HFFc6 (cell line): Measurements from ENCODE around the gene NOS3. TPM values are rescaled to one million over a fixed set of nuclear protein-coding genes. Genes with fewer than 3 reads are reported as not detected.

ENCODE experiments used
- DNase-seq: peaks from one replicate; pipeline ENCODE4 v3.0.0-alpha.2; 2018
- H3K27ac Mint-ChIP-seq: 2 replicates; pipeline ENCODE4 v1.8.0; 2020; ENCODE audit warnings: mild to moderate bottlenecking, mixed read lengths
- H3K27me3 Mint-ChIP-seq: 2 replicates; pipeline ENCODE4 v1.8.0; 2021; ENCODE audit warnings: mild to moderate bottlenecking, moderate library complexity, mixed read lengths; ENCODE audit not compliant: insufficient read depth
- H3K36me3 Mint-ChIP-seq: 2 replicates; pipeline ENCODE4 v1.8.0; 2021; ENCODE audit warnings: low read depth, mixed read lengths
- H3K4me1 Mint-ChIP-seq: 2 replicates; pipeline ENCODE4 v1.8.0; 2020; ENCODE audit warnings: low read depth, mixed read lengths
- H3K4me3 Mint-ChIP-seq: 2 replicates; pipeline ENCODE4 v1.8.0; 2020; ENCODE audit warnings: mild to moderate bottlenecking, moderate library complexity, mixed read lengths
- H3K9me3 Mint-ChIP-seq: 2 replicates; pipeline ENCODE4 v1.8.0; 2020; ENCODE audit warnings: mild to moderate bottlenecking, mixed read lengths
- total RNA-seq, 6 experiments: library from RNA; stranded (reverse); fragmentation: NEBNext Ultra II Directional; extraction: Animal tissue kit (Norgen Biotek cat#: 25700); gene quantifications; 2 replicates in 1 of 6; 3 replicates in 5 of 6; pipeline ENCODE4 v1.2.3, GENCODE V29; 2021
- TF ChIP-seq, protein P1 (sequence below): fragments of 200-600 bp; sonication (generic); IDR thresholded peaks from 2 replicates; pipeline ENCODE4 v1.5.0; 2021; ENCODE audit warnings: antibody characterized with exemption, mild to moderate bottlenecking

NOS3 gene
- total RNA-seq, 6 experiments from 2014 or later = 0.55 to 3.0 (median 2.0) TPM

DNA sequence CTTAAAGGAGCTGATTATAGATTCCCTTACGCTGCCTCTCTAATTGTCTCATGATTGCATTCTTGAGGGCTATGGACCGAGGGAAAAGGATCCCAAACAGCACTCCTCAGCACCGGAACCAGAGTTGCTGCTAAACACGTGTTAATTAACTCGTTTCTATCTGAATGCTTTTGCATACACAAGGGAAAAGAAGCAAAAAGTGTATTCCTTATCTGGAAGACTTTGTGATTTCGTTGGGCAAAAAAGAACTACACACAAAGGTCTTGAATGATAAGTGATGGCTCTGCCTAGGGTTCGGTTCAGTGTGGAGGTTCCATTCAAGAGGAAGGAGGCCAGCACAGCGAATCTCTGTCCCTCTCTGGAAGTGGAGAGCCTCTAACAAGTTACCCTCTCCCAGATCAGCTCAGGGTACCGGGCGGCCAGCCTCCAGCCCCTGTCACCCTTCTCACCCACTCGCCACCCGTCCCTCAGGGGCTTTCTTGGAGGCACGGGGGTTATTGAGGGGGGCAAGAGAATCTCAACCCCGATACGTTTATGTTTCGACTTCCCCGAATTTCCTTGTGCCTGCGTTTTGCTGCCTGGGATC, 68.1 kb downstream of the NOS3 start:
- Mint-ChIP-seq H3K4me3 (peak overlapping the region; percentile 97), H3K4me1 (peaks cover 54% of the 10 kb centered on the region), H3K27ac (peak overlapping the region; percentile 95), H3K9me3 (no peaks in the 10 kb centered on the region), H3K27me3 (no peaks in the 10 kb centered on the region; the same call in 1 of the 2 replicates), H3K36me3 (no peaks in the 10 kb centered on the region)
- TF ChIP-seq, protein P1, sequence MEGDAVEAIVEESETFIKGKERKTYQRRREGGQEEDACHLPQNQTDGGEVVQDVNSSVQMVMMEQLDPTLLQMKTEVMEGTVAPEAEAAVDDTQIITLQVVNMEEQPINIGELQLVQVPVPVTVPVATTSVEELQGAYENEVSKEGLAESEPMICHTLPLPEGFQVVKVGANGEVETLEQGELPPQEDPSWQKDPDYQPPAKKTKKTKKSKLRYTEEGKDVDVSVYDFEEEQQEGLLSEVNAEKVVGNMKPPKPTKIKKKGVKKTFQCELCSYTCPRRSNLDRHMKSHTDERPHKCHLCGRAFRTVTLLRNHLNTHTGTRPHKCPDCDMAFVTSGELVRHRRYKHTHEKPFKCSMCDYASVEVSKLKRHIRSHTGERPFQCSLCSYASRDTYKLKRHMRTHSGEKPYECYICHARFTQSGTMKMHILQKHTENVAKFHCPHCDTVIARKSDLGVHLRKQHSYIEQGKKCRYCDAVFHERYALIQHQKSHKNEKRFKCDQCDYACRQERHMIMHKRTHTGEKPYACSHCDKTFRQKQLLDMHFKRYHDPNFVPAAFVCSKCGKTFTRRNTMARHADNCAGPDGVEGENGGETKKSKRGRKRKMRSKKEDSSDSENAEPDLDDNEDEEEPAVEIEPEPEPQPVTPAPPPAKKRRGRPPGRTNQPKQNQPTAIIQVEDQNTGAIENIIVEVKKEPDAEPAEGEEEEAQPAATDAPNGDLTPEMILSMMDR = no peak
- no peak for DNase-seq

DNA sequence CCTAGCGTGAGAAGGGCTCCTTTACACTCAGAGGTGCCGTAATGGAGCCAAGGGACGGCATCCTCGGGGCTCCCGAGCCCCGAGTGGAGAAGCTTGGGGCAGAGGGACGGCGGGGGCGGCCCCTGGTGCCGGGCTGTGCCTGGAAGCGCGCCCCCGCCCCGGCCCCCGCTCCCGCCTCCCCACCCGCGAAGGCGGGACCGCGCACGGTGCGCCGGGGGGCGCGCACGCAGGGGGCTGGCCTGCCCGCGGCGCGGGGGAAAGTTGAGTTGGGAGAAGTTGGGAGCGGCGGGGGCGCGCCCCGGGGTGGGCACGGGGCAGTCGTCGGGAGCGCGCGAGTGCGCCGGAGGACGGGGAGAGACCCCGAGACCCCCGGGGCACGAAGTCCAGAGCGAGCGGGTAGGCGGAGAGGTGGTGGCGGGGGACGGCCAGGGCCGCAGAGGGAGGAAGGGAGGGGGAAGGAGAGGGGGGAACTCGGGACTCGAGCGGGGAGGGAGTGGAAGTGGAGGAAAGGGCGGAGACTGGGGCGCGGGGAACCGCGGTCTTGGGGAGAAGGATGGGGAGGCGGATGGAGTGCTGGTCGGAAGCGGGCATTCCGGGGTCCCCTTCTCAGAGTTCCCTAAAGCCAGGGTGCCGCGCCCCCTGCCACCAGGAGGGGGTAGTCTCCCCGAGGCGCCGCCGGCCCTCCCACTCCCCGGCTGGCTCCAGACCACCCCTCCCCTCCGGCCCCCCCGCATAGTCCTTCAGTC, 68.7 kb downstream of the NOS3 start, which contains the start of gene SLC4A2:
Gene SLC4A2 (plus strand): TSS at position 223 of the 746 bp plus-strand sequence. CDS start 2,399 bp downstream, outside the sequence.
- peaks cover 54% of the 10 kb centered on the region for H3K4me1 Mint-ChIP-seq
- peak within 1 kb of the TSS; percentile 95 for H3K27ac Mint-ChIP-seq
- peak; percentile 61 for DNase-seq
- H3K9me3 Mint-ChIP-seq = no peaks in the 10 kb centered on the region
- H3K27me3 Mint-ChIP-seq = no peaks in the 10 kb centered on the region; the same call in 1 of the 2 replicates
- H3K36me3 Mint-ChIP-seq = no peaks in the 10 kb centered on the region
- TF ChIP-seq, protein P1 = peak; percentile 80
- peak within 1 kb of the TSS; percentile 97 for H3K4me3 Mint-ChIP-seq

DNA sequence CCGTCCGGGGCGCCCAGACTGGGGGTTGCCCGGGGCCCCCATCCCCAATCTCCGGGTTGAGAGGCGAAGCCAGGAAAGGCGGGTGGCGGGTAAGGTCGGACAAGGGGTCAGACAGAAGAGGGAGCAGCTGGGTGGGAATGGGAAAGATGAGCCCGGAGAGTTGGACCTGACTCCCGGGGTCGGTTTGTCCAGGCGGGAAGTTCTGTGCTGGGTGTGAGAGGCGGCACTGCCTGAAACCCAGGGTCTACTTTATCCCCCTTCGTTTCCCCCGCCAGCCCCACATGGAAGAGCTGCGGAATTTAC, 69.2 kb downstream of the NOS3 start:
- peak overlapping the region; percentile 97 for H3K4me3 Mint-ChIP-seq
- peak overlapping the region; percentile 70 for H3K27ac Mint-ChIP-seq
- H3K27me3 Mint-ChIP-seq = no peaks in the 10 kb centered on the region; the same call in 1 of the 2 replicates
- H3K9me3 Mint-ChIP-seq = no peaks in the 10 kb centered on the region
- peaks cover 54% of the 10 kb centered on the region for H3K4me1 Mint-ChIP-seq
- DNase-seq = no peak
- TF ChIP-seq, protein P1 = peak; percentile 34
- H3K36me3 Mint-ChIP-seq = no peaks in the 10 kb centered on the region

DNA sequence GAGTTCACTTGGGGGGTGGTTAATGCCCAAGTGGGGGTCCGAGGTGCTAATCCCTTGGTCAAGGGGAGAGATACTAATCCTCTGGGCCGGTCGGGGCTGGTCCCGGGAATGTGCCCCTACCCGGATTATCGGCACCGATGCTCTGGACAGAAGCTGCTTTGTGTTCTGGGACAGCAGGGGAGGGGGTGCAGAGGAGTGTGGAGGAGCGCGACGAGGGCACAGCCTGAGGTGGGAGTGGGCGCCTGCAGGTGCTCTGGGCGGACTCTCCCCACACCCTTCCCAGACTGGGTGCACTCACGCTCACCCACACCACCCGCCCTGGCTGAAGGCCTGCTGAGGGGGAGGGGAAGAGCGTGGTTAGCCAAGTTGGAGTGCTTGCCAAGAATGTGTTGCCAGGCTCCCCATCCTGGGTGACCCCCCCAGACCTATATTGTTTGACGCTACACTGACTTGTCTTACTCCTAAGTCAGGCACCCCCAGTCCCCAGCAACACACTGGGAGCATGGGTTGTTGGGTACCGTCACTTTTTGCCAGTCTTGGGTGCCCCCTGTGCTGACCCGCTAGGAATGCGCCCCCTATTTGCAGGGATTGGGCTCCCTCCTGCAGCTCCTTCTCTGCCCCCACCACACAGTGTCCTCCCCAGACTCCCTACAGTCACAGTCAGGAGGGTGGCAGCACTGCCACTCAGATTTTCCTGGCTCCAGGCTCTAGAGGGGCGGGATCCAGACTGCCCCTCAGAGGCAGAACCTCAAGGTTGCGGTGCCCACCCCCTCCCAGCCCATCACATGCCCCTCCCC, 69.8 kb downstream of the NOS3 start:
- H3K36me3 Mint-ChIP-seq = peaks cover 4% of the 10 kb centered on the region
- peak overlapping the region; percentile 97 for H3K4me3 Mint-ChIP-seq
- no peaks in the 10 kb centered on the region for H3K9me3 Mint-ChIP-seq
- DNase-seq = no peak
- TF ChIP-seq, protein P1 = peak; percentile 58
- H3K4me1 Mint-ChIP-seq = peaks cover 54% of the 10 kb centered on the region
- no peaks in the 10 kb centered on the region; the same call in 1 of the 2 replicates for H3K27me3 Mint-ChIP-seq
- peak overlapping the region; percentile 70 for H3K27ac Mint-ChIP-seq

DNA sequence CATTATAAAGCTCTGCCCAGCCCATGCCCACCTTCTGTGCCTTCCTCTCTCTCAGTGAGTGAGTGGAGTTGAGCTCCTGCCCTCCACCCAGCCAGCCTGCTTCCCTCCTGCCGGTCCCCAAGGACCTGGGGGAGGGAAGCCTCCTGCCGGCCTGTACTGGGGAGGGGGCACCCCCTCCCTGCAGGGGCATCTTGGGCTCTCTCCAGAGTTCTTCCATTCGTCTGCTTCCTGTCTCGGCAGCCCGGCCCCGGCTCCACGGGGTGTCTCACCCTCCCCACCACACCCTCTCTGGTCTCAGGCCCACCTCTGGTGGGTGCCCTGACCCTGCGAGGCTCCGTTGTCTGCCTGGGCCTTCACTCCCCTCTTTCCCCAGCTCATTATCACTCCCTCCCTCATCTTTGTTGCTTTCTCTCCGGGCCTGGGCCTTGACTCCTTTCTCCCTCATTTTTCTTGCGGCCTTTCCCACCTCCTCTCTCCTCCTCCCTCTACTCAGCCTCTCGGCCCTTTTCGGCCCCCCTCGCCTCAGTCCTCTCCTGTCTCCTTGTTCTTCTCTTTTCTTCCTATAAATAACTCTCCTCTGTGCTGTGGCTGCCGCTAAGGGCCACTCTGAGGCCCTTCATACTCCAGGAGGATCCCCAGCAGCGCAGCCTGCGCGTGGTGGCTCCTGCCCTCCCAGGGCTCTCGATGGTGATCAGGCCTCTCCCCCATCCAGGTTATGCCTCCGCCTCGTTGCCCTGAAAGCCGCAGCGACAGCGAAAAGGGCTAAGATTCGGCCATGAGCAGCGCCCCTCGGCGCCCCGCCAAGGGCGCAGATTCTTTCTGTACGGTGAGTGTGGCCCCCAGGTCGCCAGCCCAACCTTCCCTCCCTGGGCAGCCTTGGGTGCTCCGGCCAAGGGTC, 70.6 kb downstream of the NOS3 start:
- H3K4me3 Mint-ChIP-seq = peak overlapping the region; percentile 97
- TF ChIP-seq, protein P1 = no peak
- no peaks in the 10 kb centered on the region; the same call in 1 of the 2 replicates for H3K27me3 Mint-ChIP-seq
- peak overlapping the region; percentile 70 for H3K27ac Mint-ChIP-seq
- no peaks in the 10 kb centered on the region for H3K9me3 Mint-ChIP-seq
- no peak for DNase-seq
- peaks cover 4% of the 10 kb centered on the region for H3K36me3 Mint-ChIP-seq
- peaks cover 50% of the 10 kb centered on the region for H3K4me1 Mint-ChIP-seq
